SK-N-SH (cell line): Measurements from ENCODE around the gene PAM. TPM values are rescaled to one million over a fixed set of nuclear protein-coding genes. Genes with fewer than 3 reads are reported as not detected.

ENCODE experiments used
- CTCF ChIA-PET: fragments of 300-600, 350-600 bp; formaldehyde crosslinking; extraction: SDS; loops from one replicate; lab custom pipeline; 2021; lab: Yijun Ruan, JAX
- POLR2A ChIA-PET: fragments of 350-600 bp; sonication (Branson Sonifier 250); formaldehyde crosslinking; extraction: SDS; loops from one replicate; lab custom pipeline; 2020; ENCODE audit warnings: antibody characterized with exemption, inconsistent platforms; lab: Yijun Ruan, JAX
- DNase-seq: peaks from one replicate; pipeline ENCODE4 v3.0.0; 2012
- H2AFZ ChIP-seq: fragments of 200-600 bp; sonication (generic); 2 replicates; pipeline ENCODE4 v1.8.1; 2016; ENCODE audit warnings: antibody characterized with exemption, mild to moderate bottlenecking, low read depth
- H3F3A ChIP-seq: fragments of 200-600 bp; sonication (generic); replicated peaks from 2 replicates; pipeline ENCODE3; 2016; ENCODE audit warnings: antibody characterized with exemption, mild to moderate bottlenecking; ENCODE audit not compliant: insufficient read depth
- H3K27ac ChIP-seq, 2 experiments: fragments of 200-500 bp in 1 of 2; fragments of 200-600 bp in 1 of 2; sonication (Bioruptor generic) in 1 of 2; sonication (generic), shearing (Covaris generic) in 1 of 2; 2 replicates each; pipeline versions ENCODE4 v1.5.1 to v1.6.1; 2014 to 2016; ENCODE audit warnings: low read depth in 2 of 2, inconsistent platforms in 1 of 2, low read length in 1 of 2, mild to moderate bottlenecking in 1 of 2, mixed read lengths in 1 of 2
- H3K27me3 ChIP-seq: fragments of 200-600 bp; sonication (generic), shearing (Covaris generic); 2 replicates; pipeline ENCODE4 v1.6.1; 2016; ENCODE audit warnings: mixed run types; ENCODE audit not compliant: insufficient read depth
- H3K36me3 ChIP-seq, 2 experiments: fragments of 200-500 bp in 1 of 2; fragments of 200-600 bp in 1 of 2; sonication (Bioruptor generic) in 1 of 2; sonication (generic) in 1 of 2; replicated peaks in 1 of 2; 2 replicates each; pipeline versions ENCODE3 to v1.5.1; 2014 to 2016; ENCODE audit warnings: low read length in 1 of 2, mild to moderate bottlenecking in 1 of 2; ENCODE audit not compliant: insufficient read depth in 2 of 2, control insufficient read depth in 1 of 2
- H3K4me1 ChIP-seq, 2 experiments: fragments of 200-500 bp in 1 of 2; fragments of 200-600 bp in 1 of 2; sonication (Bioruptor generic) in 1 of 2; sonication (generic), shearing (Covaris generic) in 1 of 2; 2 replicates each; pipeline versions ENCODE4 v1.5.1 to v1.6.1; 2014 to 2016; ENCODE audit warnings: low read depth in 1 of 2, low read length in 1 of 2, mixed run types in 1 of 2; ENCODE audit not compliant: insufficient read depth in 2 of 2, control insufficient read depth in 1 of 2
- H3K4me2 ChIP-seq: fragments of 200-600 bp; sonication (generic), shearing (Covaris generic); 2 replicates; pipeline ENCODE4 v1.6.1; 2017; ENCODE audit warnings: mixed run types
- H3K4me3 ChIP-seq, 2 experiments: fragments of 200-500 bp in 1 of 2; fragments of 200-600 bp in 1 of 2; sonication (Bioruptor generic) in 1 of 2; sonication (generic), shearing (Covaris generic) in 1 of 2; 2 replicates each; pipeline versions ENCODE4 v1.5.1 to v1.8.1; 2014 to 2016; ENCODE audit warnings: low read depth in 2 of 2, inconsistent platforms in 1 of 2, low read length in 1 of 2, mild to moderate bottlenecking in 1 of 2, mixed read lengths in 1 of 2, moderate library complexity in 1 of 2
- H3K79me2 ChIP-seq: fragments of 200-600 bp; sonication (generic); 2 replicates; pipeline ENCODE4 v1.8.1; 2017; ENCODE audit warnings: mild to moderate bottlenecking; ENCODE audit not compliant: insufficient read depth
- H3K9ac ChIP-seq: fragments of 200-600 bp; sonication (generic); 2 replicates; pipeline ENCODE4 v1.6.1; 2017; ENCODE audit warnings: mixed run types
- H3K9me2 ChIP-seq: fragments of 200-600 bp; sonication (generic); 2 replicates; pipeline ENCODE4 v1.6.1; 2017; ENCODE audit warnings: mixed run types
- H3K9me3 ChIP-seq: fragments of 200-600 bp; sonication (generic); 2 replicates; pipeline ENCODE4 v1.6.1; 2017; ENCODE audit warnings: mixed run types, mild to moderate bottlenecking, moderate library complexity
- H4K20me1 ChIP-seq: fragments of 200-600 bp; sonication (generic); 2 replicates; pipeline ENCODE4 v1.6.1; 2017; ENCODE audit warnings: mild to moderate bottlenecking, mixed run types; ENCODE audit not compliant: insufficient read depth
- CHD2 ChIP-seq: fragments of 150-350 bp; IDR thresholded peaks from 2 replicates; pipeline ENCODE4 v1.6.1; 2018; ENCODE audit warnings: low read length; ENCODE audit not compliant: partially characterized antibody
- ELF1 ChIP-seq: IDR thresholded peaks from 2 replicates; pipeline ENCODE4 v1.4.0; 2012
- EP300 ChIP-seq, 2 experiments: IDR thresholded peaks; 2 replicates each; pipeline versions ENCODE4 v1.4.0 to v1.6.1; 2012; ENCODE audit warnings: borderline replicate concordance in 1 of 2, low read depth in 1 of 2, low read length in 1 of 2
- EZH2phosphoT487 ChIP-seq: fragments of 200-600 bp; sonication (generic); IDR thresholded peaks from 2 replicates; pipeline ENCODE4 v1.6.1; 2017; ENCODE audit warnings: low read depth, mixed run types, mild to moderate bottlenecking, antibody characterized with exemption, moderate library complexity, borderline replicate concordance
- FOXM1 ChIP-seq: IDR thresholded peaks from 2 replicates; pipeline ENCODE4 v1.4.0; 2012; ENCODE audit warnings: low read depth, mild to moderate bottlenecking
- GATA2 ChIP-seq: sonication (generic); formaldehyde crosslinking; IDR thresholded peaks from 2 replicates; pipeline ENCODE4 v1.5.0; 2020; ENCODE audit warnings: mild to moderate bottlenecking, missing genetic modification reagents
- JUND ChIP-seq: IDR thresholded peaks from 2 replicates; pipeline ENCODE4 v1.4.0; 2012
- MEF2A ChIP-seq: IDR thresholded peaks from 2 replicates; pipeline ENCODE4 v1.4.0; 2012; ENCODE audit warnings: low read depth, borderline replicate concordance
- NFIC ChIP-seq: IDR thresholded peaks from 2 replicates; pipeline ENCODE4 v1.4.0; 2012; ENCODE audit warnings: borderline replicate concordance
- NRF1 ChIP-seq: IDR thresholded peaks from 2 replicates; pipeline ENCODE4 v1.6.1; 2012; ENCODE audit warnings: low read depth, mild to moderate bottlenecking, low read length
- POLR2AphosphoS5 ChIP-seq: IDR thresholded peaks from 2 replicates; pipeline ENCODE4 v1.6.1; 2012; ENCODE audit warnings: low read depth, low read length
- RAD21 ChIP-seq: IDR thresholded peaks from 2 replicates; pipeline ENCODE4 v1.6.1; 2012; ENCODE audit warnings: mild to moderate bottlenecking, low read length
- RCOR1 ChIP-seq: fragments of 150-350 bp; IDR thresholded peaks from 2 replicates; pipeline ENCODE4 v1.6.1; 2017; ENCODE audit warnings: antibody characterized with exemption, low read length
- RFX5 ChIP-seq: IDR thresholded peaks from 2 replicates; pipeline ENCODE4 v1.6.1; 2012; ENCODE audit warnings: mild to moderate bottlenecking, improper control_type of control experiment, low read length
- SMC3 ChIP-seq: IDR thresholded peaks from 2 replicates; pipeline ENCODE4 v1.6.1; 2012; ENCODE audit warnings: low read depth, low read length, improper control_type of control experiment
- WGBS: methylation state at CpG from one replicate; pipeline ENCODE4 v1.1.6; 2017; ENCODE audit warnings: low lambda C conversion rate; 5-methylcytosine and 5-hydroxymethylcytosine counted together
- polyA plus RNA-seq, 3 experiments: library from polyadenylated mRNA; depleted of rRNA; stranded (reverse); fragments of >200 nt; gene quantifications; 2 replicates each; pipeline ENCODE4 v1.2.3, GENCODE V29; 2012
- TF ChIP-seq, protein P1 (sequence below): IDR thresholded peaks from 2 replicates; pipeline ENCODE4; 2012
- TF ChIP-seq, protein P2 (sequence below): IDR thresholded peaks from 2 replicates; pipeline ENCODE4 v1.4.0; 2012; ENCODE audit warnings: low read depth, borderline replicate concordance

The PAM gene
- polyA plus RNA-seq, 1 of the 3 experiments (the other 2 are of a cell fraction) = 507 TPM

DNA sequence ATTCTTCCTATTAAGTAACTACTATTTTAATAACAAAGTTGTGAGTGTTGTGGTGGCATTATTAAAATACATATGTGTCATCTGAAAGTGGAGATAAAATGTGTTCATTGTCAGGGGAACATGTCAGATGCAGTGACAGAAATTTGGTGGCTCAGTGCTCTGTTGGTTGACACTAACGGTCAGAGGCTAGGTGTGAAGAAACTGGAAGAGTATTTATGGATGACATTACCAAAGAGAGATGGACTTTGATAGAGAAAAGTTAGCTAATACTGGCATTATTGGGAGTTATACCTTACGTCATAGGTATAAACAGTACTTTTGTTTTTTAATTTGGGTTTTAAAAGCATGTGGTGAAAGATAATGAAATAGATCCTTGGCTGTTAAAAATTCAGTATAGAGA is 33.7 kb downstream of the PAM start:
- Histone ChIP-seq H3F3A (peaks cover 4% of the 10 kb centered on the region), H3K36me3 (peaks cover 0 to 12% of the 10 kb centered on the region in 2 experiments), H3K79me2 (peaks cover 42% of the 10 kb centered on the region), H3K27ac (no peak overlapping the region), H3K4me1 (no peaks in the 10 kb centered on the region; a peak in 2 of 4 replicates), H3K9me2 (no peaks in the 10 kb centered on the region), H3K27me3 (no peaks in the 10 kb centered on the region), H3K9ac (no peak overlapping the region), H3K4me2 (no peak overlapping the region), H3K4me3 (no peak overlapping the region), H4K20me1 (no peaks in the 10 kb centered on the region), H2AFZ (no peak overlapping the region), H3K9me3 (no peaks in the 10 kb centered on the region)
- WGBS = 91% methylated on average over 2 of the region's 2 CpGs
- no peak for TF ChIP-seq ELF1
- ChIA-PET CTCF (no interaction called here), POLR2A (no interaction called here)
- no peak for DNase-seq

DNA sequence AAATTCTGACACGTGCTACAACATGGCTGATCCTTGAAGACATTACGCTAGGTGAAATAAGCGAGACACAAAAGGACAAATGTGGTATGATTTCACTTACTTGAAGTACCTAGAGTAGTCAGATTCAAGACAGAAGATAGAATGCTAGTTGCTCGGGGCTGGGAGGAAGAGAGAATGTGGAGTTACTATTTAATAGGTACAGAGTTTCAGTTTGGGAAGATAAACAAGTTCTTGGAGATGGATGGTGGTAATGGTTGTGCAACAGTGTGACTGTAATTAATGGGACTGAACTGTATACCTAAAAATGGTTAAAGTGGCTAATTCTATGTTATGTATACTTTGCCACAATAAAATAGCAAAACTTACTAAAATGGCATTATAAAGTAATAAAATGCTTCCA is 34.4 kb downstream of the PAM start:
- Histone ChIP-seq H3K27ac (no peak overlapping the region), H3K79me2 (peaks cover 36% of the 10 kb centered on the region), H3K36me3 (peaks cover 0 to 10% of the 10 kb centered on the region in 2 experiments), H3K27me3 (no peaks in the 10 kb centered on the region), H2AFZ (no peak overlapping the region)
- POLR2A ChIA-PET = no interaction called here
- WGBS = 92% methylated on average over 4 of the region's 4 CpGs
- TF ChIP-seq CHD2 (no peak), EP300 (IDR thresholded peaks at IDR 0.05; ENCODE audit: borderline replicate concordance in 1 of 2, low read depth in 1 of 2, low read length in 1 of 2) (no peak), RFX5 (no peak)
- TF ChIP-seq, all 33 proteins: peak for 0
- CTCF ChIA-PET = interaction anchor here (3.5 kb wide), 1 partner anchor 8 kb away, joined by 23 read pairs; no protein-coding TSS in a partner anchor
- Histone ChIP-seq H3K4me2 (no peak overlapping the region), H3K4me1 (peaks cover 3 to 6% of the 10 kb centered on the region in 2 experiments; a peak in 3 of 4 replicates), H3K4me3 (no peak overlapping the region), H3K9me3 (no peaks in the 10 kb centered on the region), H3K9me2 (no peaks in the 10 kb centered on the region), H3K9ac (no peak overlapping the region), H3F3A (peaks cover 4% of the 10 kb centered on the region), H4K20me1 (no peaks in the 10 kb centered on the region)
- DNase-seq = no peak

DNA sequence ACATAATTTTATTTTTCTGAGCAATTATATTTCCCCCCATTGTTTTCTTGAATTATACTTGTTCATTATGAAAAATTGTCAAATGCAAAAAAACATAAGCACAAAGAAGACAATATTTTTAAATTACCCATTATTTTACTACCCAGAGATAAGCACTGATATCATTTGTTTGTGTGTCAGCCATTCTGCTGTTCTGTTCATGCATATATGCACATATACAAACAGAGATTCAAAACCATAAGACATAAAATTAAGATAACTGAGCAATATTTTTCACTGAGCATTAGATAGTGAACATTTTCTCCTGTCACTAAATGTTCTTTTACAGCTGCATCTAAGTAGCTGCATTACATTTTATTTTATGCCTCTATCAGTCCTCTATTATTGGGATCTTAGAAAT is 35.6 kb downstream of the PAM start:
- no peak overlapping the region for H3K4me2 ChIP-seq
- no peaks in the 10 kb centered on the region for H3K9me2 ChIP-seq
- no peaks in the 10 kb centered on the region for H3F3A ChIP-seq
- no peaks in the 10 kb centered on the region for H3K27me3 ChIP-seq
- H3K9me3 ChIP-seq = no peaks in the 10 kb centered on the region
- no peak overlapping the region for H3K9ac ChIP-seq
- no peak overlapping the region for H2AFZ ChIP-seq
- no peaks in the 10 kb centered on the region for H3K36me3 ChIP-seq
- DNase-seq = no peak
- peaks cover 31% of the 10 kb centered on the region for H3K79me2 ChIP-seq
- H3K4me3 ChIP-seq = no peak overlapping the region
- ChIA-PET CTCF (interaction anchor here (0.9 to 3.5 kb wide), 4 partner anchors 10 to 109 kb away, joined by 3 to 23 read pairs (median 4); partner anchors contain the start of gene PAM), POLR2A (no interaction called here)
- H3K4me1 ChIP-seq = peaks cover 11 to 12% of the 10 kb centered on the region in 2 experiments; a peak in 3 of 4 replicates
- no peaks in the 10 kb centered on the region for H4K20me1 ChIP-seq
- H3K27ac ChIP-seq = no peak overlapping the region
- TF ChIP-seq NRF1 (no peak), MEF2A (no peak), SMC3 (no peak), FOXM1 (no peak), POLR2AphosphoS5 (no peak), EP300 (IDR thresholded peaks at IDR 0.05; ENCODE audit: borderline replicate concordance in 1 of 2, low read depth in 1 of 2, low read length in 1 of 2) (no peak), RFX5 (no peak), RCOR1 (no peak), CHD2 (no peak), RAD21 (no peak), EZH2phosphoT487 (no peak), JUND (no peak), NFIC (no peak), GATA2 (CRISPR knock-in tag) (no peak)
- TF ChIP-seq, protein P1, sequence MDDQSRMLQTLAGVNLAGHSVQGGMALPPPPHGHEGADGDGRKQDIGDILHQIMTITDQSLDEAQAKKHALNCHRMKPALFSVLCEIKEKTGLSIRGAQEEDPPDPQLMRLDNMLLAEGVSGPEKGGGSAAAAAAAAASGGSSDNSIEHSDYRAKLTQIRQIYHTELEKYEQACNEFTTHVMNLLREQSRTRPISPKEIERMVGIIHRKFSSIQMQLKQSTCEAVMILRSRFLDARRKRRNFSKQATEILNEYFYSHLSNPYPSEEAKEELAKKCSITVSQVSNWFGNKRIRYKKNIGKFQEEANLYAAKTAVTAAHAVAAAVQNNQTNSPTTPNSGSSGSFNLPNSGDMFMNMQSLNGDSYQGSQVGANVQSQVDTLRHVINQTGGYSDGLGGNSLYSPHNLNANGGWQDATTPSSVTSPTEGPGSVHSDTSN = no peak
- TF ChIP-seq, protein P2, sequence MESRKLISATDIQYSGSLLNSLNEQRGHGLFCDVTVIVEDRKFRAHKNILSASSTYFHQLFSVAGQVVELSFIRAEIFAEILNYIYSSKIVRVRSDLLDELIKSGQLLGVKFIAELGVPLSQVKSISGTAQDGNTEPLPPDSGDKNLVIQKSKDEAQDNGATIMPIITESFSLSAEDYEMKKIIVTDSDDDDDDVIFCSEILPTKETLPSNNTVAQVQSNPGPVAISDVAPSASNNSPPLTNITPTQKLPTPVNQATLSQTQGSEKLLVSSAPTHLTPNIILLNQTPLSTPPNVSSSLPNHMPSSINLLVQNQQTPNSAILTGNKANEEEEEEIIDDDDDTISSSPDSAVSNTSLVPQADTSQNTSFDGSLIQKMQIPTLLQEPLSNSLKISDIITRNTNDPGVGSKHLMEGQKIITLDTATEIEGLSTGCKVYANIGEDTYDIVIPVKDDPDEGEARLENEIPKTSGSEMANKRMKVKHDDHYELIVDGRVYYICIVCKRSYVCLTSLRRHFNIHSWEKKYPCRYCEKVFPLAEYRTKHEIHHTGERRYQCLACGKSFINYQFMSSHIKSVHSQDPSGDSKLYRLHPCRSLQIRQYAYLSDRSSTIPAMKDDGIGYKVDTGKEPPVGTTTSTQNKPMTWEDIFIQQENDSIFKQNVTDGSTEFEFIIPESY = no peak
